SK-N-SH treated with all-trans-retinoic acid at 6 μM for 48 hours (cell line): ENCODE data around the gene PGAM1.

Experiments used
- ISL1 ChIP-seq: fragments of 250-450 bp; sonication (Bioruptor Pico); IDR thresholded peaks from 2 replicates; pipeline ENCODE4 v2.1.2; 2022; ENCODE audit warnings: mild to moderate bottlenecking, moderate library complexity
- OSR1 ChIP-seq: fragments of 250-450 bp; sonication (Bioruptor Pico); IDR thresholded peaks from 2 replicates; pipeline ENCODE4 v1.8.0; 2022; ENCODE audit warnings: moderate library complexity, mild to moderate bottlenecking, inconsistent platforms

DNA sequence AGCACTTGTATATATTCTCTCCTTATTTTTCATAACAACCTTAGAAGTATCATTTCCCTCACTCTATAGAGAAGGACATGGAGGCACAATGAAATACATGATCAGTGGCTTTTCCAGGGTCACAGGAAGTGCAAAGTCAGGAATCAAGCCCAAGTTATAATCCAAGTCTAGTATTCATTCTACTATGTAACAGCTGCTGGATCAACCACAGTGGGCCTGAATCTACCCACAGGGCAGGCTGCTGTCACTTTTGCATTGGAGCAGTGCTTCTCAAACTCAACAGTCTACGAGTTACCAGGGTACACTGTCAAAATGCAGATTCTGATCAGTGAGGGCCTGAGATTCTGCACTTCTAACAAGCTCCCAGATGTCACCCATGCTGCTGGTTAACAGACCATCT lies 38.2 kb downstream of the PGAM1 start:
- no peak for TF ChIP-seq ISL1
- TF ChIP-seq OSR1 (CRISPR knock-in tag): no peak
